OCI-LY7 (cell line): Measurements from ENCODE around the gene AUTS2. TPM values are rescaled to one million over a fixed set of nuclear protein-coding genes. Genes with fewer than 3 reads are reported as not detected.

Experiments used
- small RNA-seq: library from RNA; depleted of rRNA; stranded (forward); fragments of <200 nt; gene quantifications from one replicate; pipeline ENCODE3, GENCODE V24; 2014
- total RNA-seq, 2 experiments: library from RNA; depleted of rRNA in 1 of 2; stranded (reverse); fragments of >200 nt in 1 of 2; shearing (Covaris generic) in 1 of 2; gene quantifications; 2 replicates each; pipeline ENCODE4 v1.2.3, GENCODE V29; 2014 to 2022

The AUTS2 gene
- total RNA-seq, 2 experiments from 2014 or later = 37.9 to 78.5 TPM

Small RNAs within 50 kb of the gene (small RNA-seq; reads per million reads assigned to genes)
- not detected for gene AC073873.1
